Adipocyte (in vitro differentiated cells): ENCODE measurements around the gene CHST13.
"Not testable (repeated sequence)": the region's sequence is repeated elsewhere in the genome, so short reads cannot be mapped to it uniquely, and the experiment has no call there.

ENCODE experiments used
- DNase-seq: peaks from one replicate; pipeline ENCODE4 v3.0.0-alpha.2; 2015; ENCODE audit warnings: low read depth
- H3K27me3 ChIP-seq: replicated peaks from 2 replicates; pipeline ENCODE4 v1.7.0; 2013; ENCODE audit warnings: mild to moderate bottlenecking, low read length, moderate library complexity; ENCODE audit not compliant: control insufficient read depth, insufficient read depth
- H3K36me3 ChIP-seq: 2 replicates; pipeline ENCODE4 v1.7.0; 2013; ENCODE audit warnings: low read length, mild to moderate bottlenecking, moderate library complexity; ENCODE audit not compliant: control insufficient read depth, insufficient read depth, severe bottlenecking
- H3K4me1 ChIP-seq: 2 replicates; pipeline ENCODE4 v1.7.0; 2013; ENCODE audit warnings: mild to moderate bottlenecking, low read length, moderate library complexity; ENCODE audit not compliant: control insufficient read depth, insufficient read depth
- H3K4me3 ChIP-seq: 2 replicates; pipeline ENCODE4 v1.7.0; 2013; ENCODE audit warnings: mild to moderate bottlenecking, low read length, moderate library complexity
- H3K9ac ChIP-seq: 2 replicates; pipeline ENCODE4 v1.7.0; 2013; ENCODE audit warnings: mild to moderate bottlenecking, low read length, moderate library complexity
- H3K9me3 ChIP-seq: 2 replicates; pipeline ENCODE4 v1.7.0; 2013; ENCODE audit warnings: mild to moderate bottlenecking, low read length, moderate library complexity; ENCODE audit not compliant: control insufficient read depth

CHST13 gene

DNA sequence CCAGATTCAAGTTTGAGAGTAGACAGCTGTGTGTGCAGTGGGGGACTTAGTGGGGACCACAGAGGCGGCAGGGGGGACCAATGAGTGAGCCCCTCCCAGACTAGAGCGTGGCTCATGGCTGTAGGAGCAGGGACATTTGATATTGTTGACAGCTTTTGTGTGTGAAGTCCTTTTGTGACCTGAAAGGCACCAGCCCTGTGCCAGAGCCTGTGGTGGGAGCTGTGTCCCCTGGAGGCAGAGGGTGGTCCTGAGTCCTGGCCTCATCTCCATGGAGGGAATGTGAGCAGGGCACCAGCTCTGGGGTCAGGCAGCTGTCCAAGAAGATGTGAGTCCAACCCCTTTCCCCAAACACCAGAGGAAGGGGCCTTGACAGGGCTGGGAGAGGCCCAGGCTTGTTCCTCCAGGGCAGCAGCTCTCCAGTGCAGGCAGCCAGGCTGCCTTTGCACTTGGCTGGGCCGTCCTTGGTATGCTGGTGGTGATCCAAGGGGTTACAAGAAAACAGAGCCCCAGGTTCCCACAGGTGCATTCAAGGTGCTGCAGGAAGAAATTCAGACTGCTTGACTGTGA is 44.9 kb downstream of the CHST13 start:
- no peak for DNase-seq
- H3K9me3 ChIP-seq = no peaks in the 10 kb centered on the region

GRCh38 chr3:126569390-126569975 is 45.5 kb downstream of the CHST13 start:
- peaks cover 13% of the 10 kb centered on the region for H3K27me3 ChIP-seq
- no peak for DNase-seq
- no peaks in the 10 kb centered on the region for H3K36me3 ChIP-seq
- H3K4me3 ChIP-seq = no peak overlapping the region
- H3K9ac ChIP-seq = no peak overlapping the region
- H3K9me3 ChIP-seq = no peaks in the 10 kb centered on the region
- no peaks in the 10 kb centered on the region for H3K4me1 ChIP-seq

More for the DNA sequence above, 44.9 kb downstream of the CHST13 start:
- H3K9ac ChIP-seq = no peak overlapping the region
- peaks cover 16% of the 10 kb centered on the region for H3K27me3 ChIP-seq
- H3K36me3 ChIP-seq = no peaks in the 10 kb centered on the region
- no peak overlapping the region for H3K4me3 ChIP-seq
- no peaks in the 10 kb centered on the region for H3K4me1 ChIP-seq

GRCh38 chr3:126570103-126570541 is 46.2 kb downstream of the CHST13 start:
- H3K36me3 ChIP-seq = no peaks in the 10 kb centered on the region
- H3K9ac ChIP-seq = no peak overlapping the region
- no peak for DNase-seq
- H3K27me3 ChIP-seq = peaks cover 13% of the 10 kb centered on the region
- H3K9me3 ChIP-seq = no peaks in the 10 kb centered on the region
- no peaks in the 10 kb centered on the region for H3K4me1 ChIP-seq
- H3K4me3 ChIP-seq = no peak overlapping the region

DNA sequence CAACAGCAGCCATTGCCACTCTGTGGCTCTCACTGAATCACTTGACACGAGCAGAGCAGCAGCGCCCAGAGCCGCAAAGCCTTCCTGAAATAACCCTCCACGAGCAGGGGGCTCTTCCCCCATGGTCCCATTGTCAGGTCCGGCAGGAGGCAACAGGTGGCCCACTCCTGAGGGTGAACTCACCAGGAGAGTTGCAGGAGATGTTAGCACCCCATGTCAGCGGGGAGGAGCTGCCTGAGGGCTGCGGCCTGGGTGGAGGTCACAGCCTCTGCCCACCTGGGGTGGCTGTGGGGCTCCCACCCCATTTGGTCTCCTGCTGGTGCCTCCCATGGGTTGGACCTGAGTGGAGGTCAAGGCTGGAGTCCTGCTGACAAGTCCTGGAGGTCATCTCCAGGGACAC is 47.1 kb downstream of the CHST13 start:
- H3K4me3 ChIP-seq = no peak overlapping the region
- peaks cover 10% of the 10 kb centered on the region for H3K27me3 ChIP-seq
- no peak for DNase-seq
- no peak overlapping the region for H3K9ac ChIP-seq
- H3K36me3 ChIP-seq = no peaks in the 10 kb centered on the region
- H3K4me1 ChIP-seq = no peaks in the 10 kb centered on the region
- no peaks in the 10 kb centered on the region for H3K9me3 ChIP-seq

GRCh38 chr3:126573492-126574117 is 49.6 kb downstream of the CHST13 start:
- H3K27me3 ChIP-seq = peaks cover 4% of the 10 kb centered on the region
- H3K4me1 ChIP-seq = no peaks in the 10 kb centered on the region
- H3K9me3 ChIP-seq = no peaks in the 10 kb centered on the region
- H3K36me3 ChIP-seq = no peaks in the 10 kb centered on the region
- no peak for DNase-seq
- no peak overlapping the region for H3K4me3 ChIP-seq
- H3K9ac ChIP-seq = no peak overlapping the region

GRCh38 chr3:126577261-126577660 is 53.3 kb downstream of the CHST13 start:
- no peak overlapping the region for H3K9ac ChIP-seq
- no peaks in the 10 kb centered on the region for H3K4me1 ChIP-seq
- no peaks in the 10 kb centered on the region for H3K36me3 ChIP-seq
- no peak overlapping the region for H3K4me3 ChIP-seq
- DNase-seq = no peak
- no peaks in the 10 kb centered on the region for H3K27me3 ChIP-seq
- H3K9me3 ChIP-seq = peaks cover 16% of the 10 kb centered on the region

DNA sequence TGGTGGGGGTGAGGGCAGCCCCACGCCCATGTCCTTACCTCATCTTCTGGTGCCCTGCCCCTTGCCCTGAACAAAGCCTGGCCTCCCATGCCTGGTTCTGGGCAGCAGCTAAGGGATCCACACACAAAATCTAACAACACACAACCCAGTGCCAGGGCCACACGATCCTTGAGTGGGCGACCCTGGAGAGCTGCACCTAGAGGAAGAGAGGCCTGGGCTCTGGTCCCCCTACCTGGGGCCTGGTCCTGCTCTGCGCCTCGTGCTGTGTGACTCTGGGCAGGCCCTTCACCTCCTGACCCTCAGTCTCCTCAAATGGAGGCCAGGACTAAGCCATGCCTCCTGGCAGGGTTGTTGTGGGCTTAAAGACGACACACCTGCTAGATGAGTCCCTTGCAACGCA is 54.7 kb downstream of the CHST13 start:
- no peak for DNase-seq
- H3K4me3 ChIP-seq = no peak overlapping the region
- H3K4me1 ChIP-seq = no peaks in the 10 kb centered on the region
- no peak overlapping the region for H3K9ac ChIP-seq
- no peaks in the 10 kb centered on the region for H3K27me3 ChIP-seq
- peaks cover 18% of the 10 kb centered on the region for H3K9me3 ChIP-seq
- H3K36me3 ChIP-seq = no peaks in the 10 kb centered on the region

GRCh38 chr3:126580746-126581145 is 56.8 kb downstream of the CHST13 start:
- no peaks in the 10 kb centered on the region for H3K36me3 ChIP-seq
- H3K27me3 ChIP-seq = no peaks in the 10 kb centered on the region
- H3K9me3 ChIP-seq = peaks cover 25% of the 10 kb centered on the region
- no peak overlapping the region for H3K4me3 ChIP-seq
- DNase-seq = no peak
- H3K4me1 ChIP-seq = no peaks in the 10 kb centered on the region
- no peak overlapping the region for H3K9ac ChIP-seq

DNA sequence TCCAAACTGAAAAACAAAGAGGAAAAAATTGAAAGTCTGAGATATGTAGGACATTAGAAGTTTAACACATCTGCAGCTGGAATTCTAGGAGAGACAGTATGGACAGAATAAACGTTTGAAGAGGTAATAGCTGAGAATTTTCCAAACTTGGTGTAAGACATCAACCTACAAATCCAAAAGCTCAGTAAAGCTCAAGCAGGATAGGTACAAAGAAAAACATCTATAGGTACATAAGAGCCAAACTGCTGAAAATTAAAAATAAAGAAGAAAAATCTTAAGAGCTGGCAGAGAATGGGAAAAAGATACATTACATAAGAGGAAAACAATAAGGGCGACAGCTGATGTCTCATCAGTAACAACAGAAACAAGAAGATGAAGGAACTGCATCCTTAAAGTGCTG is 57.6 kb downstream of the CHST13 start:
- no peak for DNase-seq
- Histone ChIP-seq H3K4me1 (no peaks in the 10 kb centered on the region), H3K9me3 (peaks cover 25% of the 10 kb centered on the region)

GRCh38 chr3:126582311-126582710 is 58.4 kb downstream of the CHST13 start:
- no peaks in the 10 kb centered on the region for H3K27me3 ChIP-seq
- no peak for DNase-seq
- H3K4me1 ChIP-seq = no peaks in the 10 kb centered on the region
- H3K9ac ChIP-seq = no peak overlapping the region
- H3K36me3 ChIP-seq = no peaks in the 10 kb centered on the region
- no peak overlapping the region for H3K4me3 ChIP-seq
- H3K9me3 ChIP-seq = peaks cover 27% of the 10 kb centered on the region

More for the DNA sequence above, 57.6 kb downstream of the CHST13 start:
- Histone ChIP-seq H3K36me3 (no peaks in the 10 kb centered on the region), H3K27me3 (no peaks in the 10 kb centered on the region), H3K4me3 (no peak overlapping the region), H3K9ac (no peak overlapping the region)

- not testable (repeated sequence) for DNase-seq, H3K4me1 ChIP-seq, H3K9ac ChIP-seq, H3K4me3 ChIP-seq, H3K36me3 ChIP-seq, H3K27me3 ChIP-seq
- H3K9me3 ChIP-seq = peaks cover 18% of the 10 kb centered on the region
These were observed 67.6 kb downstream of the CHST13 start for GRCh38 chr3:126591515-126591914.
